C4-2B (cell line): ENCODE data around the gene CHST8.

ENCODE experiments used
- H3K27ac ChIP-seq: fragments of 450-650 bp; 2 replicates; pipeline ENCODE4 v1.5.1; 2017
- ZFX ChIP-seq: fragments of 450-650 bp; IDR thresholded peaks from 2 replicates; pipeline ENCODE4 v1.6.1; 2017
- TF ChIP-seq, protein P1 (sequence below): fragments of 450-650 bp; conservative IDR thresholded peaks from 2 replicates; pipeline ENCODE4 v1.5.1; 2017; ENCODE audit warnings: mild to moderate bottlenecking

The CHST8 gene

DNA sequence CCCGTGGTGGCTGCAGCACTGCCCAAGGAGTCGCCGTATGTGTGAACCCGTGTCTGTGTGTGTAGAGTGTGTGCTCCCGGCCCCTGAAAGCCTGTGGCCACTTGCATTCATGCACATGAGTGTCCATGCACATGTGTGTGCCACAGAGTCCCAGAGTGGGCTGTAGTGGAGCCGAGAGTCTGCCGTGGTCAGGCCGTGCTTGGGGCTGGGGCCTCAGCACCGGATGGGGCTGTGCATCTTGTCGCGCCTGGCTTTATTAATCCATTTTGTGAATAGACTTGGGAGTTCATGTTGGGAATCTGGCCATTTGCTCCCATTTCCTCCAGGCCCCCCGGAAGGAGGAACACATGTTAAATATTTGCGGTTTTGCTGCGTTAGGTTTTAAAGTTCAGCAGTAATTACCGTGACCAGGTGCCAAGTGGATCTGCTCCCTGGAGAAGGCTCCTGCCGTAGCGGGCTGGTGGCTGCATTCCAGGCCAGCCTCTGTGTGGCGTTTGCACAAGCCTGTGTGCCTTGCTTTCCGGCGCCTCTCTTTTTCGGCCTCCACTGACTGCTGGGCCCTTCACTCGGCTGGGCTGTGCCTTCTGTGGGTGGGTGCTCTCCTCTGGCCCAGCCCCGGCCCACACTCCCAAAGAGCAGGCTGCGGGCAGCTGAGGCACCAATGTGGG, 105.7 kb downstream of the CHST8 start:
- TF ChIP-seq, protein P1, sequence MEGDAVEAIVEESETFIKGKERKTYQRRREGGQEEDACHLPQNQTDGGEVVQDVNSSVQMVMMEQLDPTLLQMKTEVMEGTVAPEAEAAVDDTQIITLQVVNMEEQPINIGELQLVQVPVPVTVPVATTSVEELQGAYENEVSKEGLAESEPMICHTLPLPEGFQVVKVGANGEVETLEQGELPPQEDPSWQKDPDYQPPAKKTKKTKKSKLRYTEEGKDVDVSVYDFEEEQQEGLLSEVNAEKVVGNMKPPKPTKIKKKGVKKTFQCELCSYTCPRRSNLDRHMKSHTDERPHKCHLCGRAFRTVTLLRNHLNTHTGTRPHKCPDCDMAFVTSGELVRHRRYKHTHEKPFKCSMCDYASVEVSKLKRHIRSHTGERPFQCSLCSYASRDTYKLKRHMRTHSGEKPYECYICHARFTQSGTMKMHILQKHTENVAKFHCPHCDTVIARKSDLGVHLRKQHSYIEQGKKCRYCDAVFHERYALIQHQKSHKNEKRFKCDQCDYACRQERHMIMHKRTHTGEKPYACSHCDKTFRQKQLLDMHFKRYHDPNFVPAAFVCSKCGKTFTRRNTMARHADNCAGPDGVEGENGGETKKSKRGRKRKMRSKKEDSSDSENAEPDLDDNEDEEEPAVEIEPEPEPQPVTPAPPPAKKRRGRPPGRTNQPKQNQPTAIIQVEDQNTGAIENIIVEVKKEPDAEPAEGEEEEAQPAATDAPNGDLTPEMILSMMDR, result no peak
- no peak for TF ChIP-seq ZFX
- no peak overlapping the region for H3K27ac ChIP-seq

DNA sequence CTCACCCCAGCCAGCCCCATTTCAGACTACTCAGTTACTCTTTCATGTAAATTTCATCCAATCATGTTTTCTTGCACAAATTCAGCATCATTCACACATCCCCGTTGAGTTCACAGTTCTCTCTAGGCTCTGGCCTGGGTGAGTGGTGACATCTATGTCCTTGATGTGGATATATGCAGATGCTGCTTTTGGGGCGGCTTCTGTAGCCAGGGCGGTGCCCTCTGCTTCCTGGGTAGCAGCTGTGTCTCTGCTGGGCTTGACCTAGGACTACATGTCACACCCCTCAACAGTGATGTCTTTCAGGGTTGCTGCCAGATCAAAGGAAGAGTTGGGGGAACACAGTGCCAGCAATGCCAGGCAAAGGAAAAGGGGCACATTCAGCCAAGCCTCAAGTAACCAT, 106.4 kb downstream of the CHST8 start:
- no peak for TF ChIP-seq ZFX
- TF ChIP-seq, protein P1, result no peak
- H3K27ac ChIP-seq, result no peak overlapping the region

DNA sequence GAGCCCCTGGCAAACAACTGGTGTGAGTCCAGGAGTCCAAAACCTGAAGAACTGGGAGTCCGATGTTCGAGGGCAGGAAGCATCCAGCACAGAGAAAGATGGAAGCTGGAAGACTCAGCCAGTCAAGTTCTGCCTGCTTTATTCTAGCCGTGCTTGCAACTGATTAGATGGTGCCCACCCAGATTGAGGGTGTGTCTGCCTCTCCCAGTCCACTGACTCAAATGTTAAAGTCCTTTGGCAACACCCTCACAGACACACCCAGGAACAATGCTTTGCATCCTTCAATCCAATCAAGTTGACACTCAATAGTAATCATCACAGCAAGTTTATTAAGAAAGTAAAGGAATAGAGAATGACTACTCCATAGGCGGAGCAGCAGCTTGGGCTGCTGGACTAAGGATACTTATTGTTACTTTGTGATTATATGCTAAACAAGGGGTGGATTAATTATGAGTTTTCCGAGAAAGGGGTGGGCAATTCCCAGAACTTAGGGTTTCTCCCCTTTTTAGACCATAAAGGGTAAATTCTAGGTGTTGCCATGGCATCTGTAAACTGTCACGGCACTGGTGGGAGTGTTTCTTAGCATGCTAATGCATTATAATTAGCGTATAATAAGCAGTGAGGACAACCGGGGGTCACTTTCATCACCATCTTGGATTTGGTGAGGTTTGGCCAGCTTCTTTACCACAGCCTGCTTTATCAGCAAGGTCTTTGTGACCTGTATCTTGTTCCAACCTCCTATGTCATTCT, 109.3 kb downstream of the CHST8 start:
- H3K27ac ChIP-seq, result no peak overlapping the region

DNA sequence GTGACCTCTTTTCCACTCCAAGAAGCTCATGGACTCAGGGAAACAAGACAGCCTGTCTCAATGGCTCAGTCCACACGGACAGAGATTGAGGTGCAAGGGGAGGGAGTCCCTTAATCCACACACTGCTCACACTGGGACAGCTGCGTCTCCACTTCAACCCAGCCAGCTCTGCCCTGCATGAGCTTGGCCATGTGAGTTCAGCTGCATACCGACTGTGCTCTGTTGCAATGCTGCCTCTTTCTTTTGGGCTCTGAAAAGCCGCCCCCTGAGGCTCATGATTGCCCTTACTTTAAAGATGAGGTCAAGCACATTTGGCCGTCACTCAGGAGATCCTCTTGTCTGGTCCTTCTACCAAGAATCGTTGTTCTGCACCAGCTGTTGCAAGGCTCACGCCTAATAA, 110.1 kb downstream of the CHST8 start:
- H3K27ac ChIP-seq, result no peak overlapping the region
- TF ChIP-seq ZFX, result no peak
- TF ChIP-seq, protein P1, result no peak

More for the DNA sequence above, 109.3 kb downstream of the CHST8 start:
- no peak for TF ChIP-seq ZFX
- TF ChIP-seq, protein P1, result no peak

DNA sequence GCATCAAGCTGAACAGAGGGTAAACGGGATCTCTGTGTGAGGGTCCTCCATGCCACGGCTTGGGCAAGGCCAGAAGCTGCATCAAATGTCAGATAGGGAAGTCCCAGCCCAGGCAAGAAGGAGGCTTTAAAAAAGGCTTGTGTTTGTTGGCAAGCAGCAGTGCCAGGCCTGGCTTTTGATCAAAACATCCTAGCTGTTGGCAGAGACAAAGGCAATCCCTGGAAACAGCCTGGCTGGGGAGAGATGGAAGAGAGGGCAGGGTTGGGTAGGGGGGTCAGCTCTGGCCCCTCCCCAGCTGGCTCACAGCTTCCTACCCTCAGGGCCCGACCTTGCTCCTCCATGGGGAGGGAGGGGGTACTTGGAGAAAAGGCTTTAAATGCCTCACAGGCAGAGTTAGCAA, 113.2 kb downstream of the CHST8 start:
- TF ChIP-seq, protein P1, result no peak
- TF ChIP-seq ZFX, result no peak
- H3K27ac ChIP-seq, result no peak overlapping the region

DNA sequence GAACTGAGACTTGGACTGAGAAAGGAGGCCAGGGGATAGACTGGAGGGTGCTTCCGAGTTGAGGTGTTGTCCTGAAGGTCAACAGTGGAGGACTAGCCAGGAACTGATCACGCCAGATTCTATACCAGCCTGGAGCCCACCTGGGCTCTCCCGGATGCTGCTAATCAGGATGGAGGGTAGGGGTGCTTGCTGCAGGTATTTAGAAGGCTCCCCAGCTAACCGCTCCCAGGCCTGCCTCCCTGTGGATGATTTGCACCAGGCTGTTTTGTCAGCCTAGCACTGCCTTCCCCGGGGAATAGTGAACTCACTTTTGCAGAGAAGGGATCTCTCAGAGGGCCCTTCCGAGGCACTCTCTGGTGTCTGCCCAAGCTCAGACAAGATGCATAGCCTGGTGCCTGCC, 114.4 kb downstream of the CHST8 start:
- H3K27ac ChIP-seq, result no peak overlapping the region
- TF ChIP-seq, protein P1, result no peak
- TF ChIP-seq ZFX, result no peak

DNA sequence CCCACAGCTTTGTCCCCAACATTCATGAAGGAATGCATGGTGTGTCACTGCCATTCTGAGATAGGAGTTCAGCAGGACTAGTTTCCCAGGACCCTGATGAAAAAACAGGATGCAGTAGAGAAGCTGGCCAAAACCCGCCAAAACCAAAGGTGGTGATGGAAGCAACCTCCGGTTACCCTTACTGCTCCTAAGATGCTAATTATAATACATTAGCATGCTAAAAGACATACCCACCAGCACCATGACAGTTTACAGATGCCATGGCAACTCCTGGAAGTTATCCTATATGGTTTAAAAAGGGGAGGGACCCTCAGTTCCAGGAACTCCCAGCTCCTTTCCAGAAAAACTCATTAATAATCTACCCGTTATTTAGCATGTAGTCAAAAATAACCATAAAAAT, 115.0 kb downstream of the CHST8 start:
- no peak for TF ChIP-seq ZFX
- TF ChIP-seq, protein P1, result no peak
- no peak overlapping the region for H3K27ac ChIP-seq
